Neutrophil (primary cell): ENCODE data around the gene MC1R.

Experiments used
- H3K27ac ChIP-seq: fragments of 200-600 bp; sonication (generic); 2 replicates; pipeline ENCODE4 v1.5.1; 2016; ENCODE audit warnings: mild to moderate bottlenecking, moderate library complexity
- H3K27me3 ChIP-seq: fragments of 200-600 bp; sonication (generic); 2 replicates; pipeline ENCODE4 v1.6.0; 2016; ENCODE audit warnings: mild to moderate bottlenecking
- H3K36me3 ChIP-seq: fragments of 200-600 bp; sonication (generic); 2 replicates; pipeline ENCODE4 v1.5.1; 2017
- H3K4me1 ChIP-seq, 2 experiments: fragments of 200-600 bp in 1 of 2; sonication (generic) in 1 of 2; 1 replicate in 1 of 2; 2 replicates in 1 of 2; pipeline versions ENCODE4 v1.5.1 to v1.6.1; 2013 to 2016; ENCODE audit warnings: low read depth in 1 of 2, low read length in 1 of 2, mild to moderate bottlenecking in 1 of 2, moderate library complexity in 1 of 2; ENCODE audit not compliant: control insufficient read depth in 1 of 2, insufficient read depth in 1 of 2
- H3K4me3 ChIP-seq, 2 experiments: fragments of 200-600 bp in 1 of 2; sonication (generic) in 1 of 2; 1 replicate in 1 of 2; 2 replicates in 1 of 2; pipeline ENCODE4 v1.5.1; 2013 to 2016; ENCODE audit warnings: low read depth in 1 of 2, low read length in 1 of 2, mild to moderate bottlenecking in 1 of 2, moderate library complexity in 1 of 2
- H3K9me3 ChIP-seq: fragments of 200-600 bp; sonication (generic); 2 replicates; pipeline ENCODE4 v1.5.1; 2016
- CTCF ChIP-seq: fragments of 200-600 bp; sonication (generic); IDR thresholded peaks from 2 replicates; pipeline ENCODE4 v1.5.1; 2016; ENCODE audit warnings: antibody characterized with exemption

MC1R gene

GRCh38 chr16:89945654-89946053 is 27.0 kb downstream of the MC1R start:
- Histone ChIP-seq H3K4me3 (no peak overlapping the region), H3K27me3 (peaks cover 75% of the 10 kb centered on the region), H3K36me3 (no peaks in the 10 kb centered on the region), H3K9me3 (no peaks in the 10 kb centered on the region), H3K4me1 (peaks cover 16 to 26% of the 10 kb centered on the region in 2 experiments), H3K27ac (no peak overlapping the region)
- no peak for TF ChIP-seq CTCF

GRCh38 chr16:89946515-89946914 is 27.9 kb downstream of the MC1R start:
- no peak overlapping the region for H3K4me3 ChIP-seq
- H3K4me1 ChIP-seq = peaks cover 16 to 29% of the 10 kb centered on the region in 2 experiments
- H3K36me3 ChIP-seq = no peaks in the 10 kb centered on the region
- H3K27ac ChIP-seq = no peak overlapping the region
- H3K27me3 ChIP-seq = peaks cover 69% of the 10 kb centered on the region
- no peak for TF ChIP-seq CTCF
- no peaks in the 10 kb centered on the region for H3K9me3 ChIP-seq

- Histone ChIP-seq H3K27me3 (peaks cover 42% of the 10 kb centered on the region), H3K9me3 (no peaks in the 10 kb centered on the region), H3K4me1 (peaks cover 16 to 39% of the 10 kb centered on the region in 2 experiments), H3K27ac (peak overlapping the region; percentile 72), H3K36me3 (peaks cover 2% of the 10 kb centered on the region), H3K4me3 (peak overlapping the region; percentile 60 to 83)
- no peak for TF ChIP-seq CTCF
Observed at GRCh38 chr16:89949121-89949742, 30.6 kb downstream of the MC1R start.

- Histone ChIP-seq H3K36me3 (peaks cover 7% of the 10 kb centered on the region), H3K9me3 (no peaks in the 10 kb centered on the region), H3K27me3 (peaks cover 37% of the 10 kb centered on the region), H3K4me3 (peak overlapping the region; percentile 60 to 83), H3K27ac (peak overlapping the region; percentile 72), H3K4me1 (peaks cover 16 to 43% of the 10 kb centered on the region in 2 experiments)
- TF ChIP-seq CTCF = no peak
Observed at GRCh38 chr16:89949756-89950155, 31.1 kb downstream of the MC1R start.

GRCh38 chr16:89951509-89951908 is 32.8 kb downstream of the MC1R start:
- no peak overlapping the region for H3K4me3 ChIP-seq
- H3K27ac ChIP-seq = no peak overlapping the region
- peaks cover 20% of the 10 kb centered on the region for H3K27me3 ChIP-seq
- H3K9me3 ChIP-seq = no peaks in the 10 kb centered on the region
- no peak for TF ChIP-seq CTCF
- H3K4me1 ChIP-seq = peaks cover 29 to 59% of the 10 kb centered on the region in 2 experiments
- H3K36me3 ChIP-seq = peaks cover 17% of the 10 kb centered on the region
